ENCODE data around the gene GLUL. TPM values are rescaled to one million over a fixed set of nuclear protein-coding genes. Genes with fewer than 3 reads are reported as not detected.
"Not testable (repeated sequence)": the region's sequence is repeated elsewhere in the genome, so short reads cannot be mapped to it uniquely, and the experiment has no call there.

The GLUL gene
- total RNA-seq, 1 donor from 2014 or later: 1,001 TPM

GRCh38 chr1:182383037-182383661 is 8.4 kb downstream of the GLUL start:
- ATAC-seq: no peak
- TF ChIP-seq CTCF (IDR thresholded peaks at IDR 0.05): no peak
- Histone ChIP-seq H3K4me3 (no peak overlapping the region), H3K27ac (no peak overlapping the region), H3K9me3 (no peaks in the 10 kb centered on the region), H3K27me3 (no peaks in the 10 kb centered on the region), H3K4me1 (peaks cover 21% of the 10 kb centered on the region), H3K36me3 (peaks cover 70% of the 10 kb centered on the region)
- DNase-seq: no peak
- intact Hi-C loops (cut with DNase I): no loop called here

GRCh38 chr1:182381962-182382819 is 9.4 kb downstream of the GLUL start:
- Histone ChIP-seq H3K4me1 (peaks cover 11% of the 10 kb centered on the region), H3K27me3 (no peaks in the 10 kb centered on the region), H3K4me3 (no peak overlapping the region), H3K27ac (no peak overlapping the region), H3K9me3 (no peaks in the 10 kb centered on the region), H3K36me3 (peaks cover 61% of the 10 kb centered on the region)
- TF ChIP-seq CTCF (IDR thresholded peaks at IDR 0.05): no peak
- DNase-seq (no peak), ATAC-seq (peak; percentile 14)
- intact Hi-C loops (cut with DNase I): no loop called here

- TF ChIP-seq CTCF (IDR thresholded peaks at IDR 0.05): no peak
Measured at GRCh38 chr1:182380199-182380598, 11.4 kb downstream of the GLUL start.

GRCh38 chr1:182379781-182380180 is 11.8 kb downstream of the GLUL start:
- intact Hi-C loops (cut with DNase I); H3K4me3 ChIP-seq; H3K9me3 ChIP-seq; DNase-seq; H3K27ac ChIP-seq; H3K4me1 ChIP-seq; H3K27me3 ChIP-seq: not testable (repeated sequence)
- peaks cover 37% of the 10 kb centered on the region for H3K36me3 ChIP-seq
- peak; percentile 5 for ATAC-seq

More at GRCh38 chr1:182380199-182380598, 11.4 kb downstream of the GLUL start:
- Histone ChIP-seq H3K9me3 (no peaks in the 10 kb centered on the region), H3K4me1 (no peaks in the 10 kb centered on the region), H3K4me3 (no peak overlapping the region), H3K36me3 (peaks cover 41% of the 10 kb centered on the region), H3K27me3 (no peaks in the 10 kb centered on the region), H3K27ac (no peak overlapping the region)
- ATAC-seq (peak; percentile 4), DNase-seq (no peak)
- intact Hi-C loops (cut with DNase I): no loop called here

GRCh38 chr1:182376936-182377574 is 14.5 kb downstream of the GLUL start:
- ATAC-seq (no peak), DNase-seq (no peak)
- Histone ChIP-seq H3K4me3 (no peak overlapping the region), H3K4me1 (no peaks in the 10 kb centered on the region), H3K9me3 (no peaks in the 10 kb centered on the region), H3K27ac (no peak overlapping the region), H3K36me3 (peaks cover 9% of the 10 kb centered on the region), H3K27me3 (no peaks in the 10 kb centered on the region)
- intact Hi-C loops (cut with DNase I): no loop called here
- TF ChIP-seq CTCF (IDR thresholded peaks at IDR 0.05): no peak

Data from upper lobe of right lung (tissue), 1 donor.